Transverse colon (tissue), 4 donors: Measurements from ENCODE around the gene C11orf65. TPM values are rescaled to one million over a fixed set of nuclear protein-coding genes. Genes with fewer than 3 reads are reported as not detected.

ENCODE experiments used
- DNase-seq: peaks from one replicate; pipeline ENCODE4 v3.0.0-alpha.2; 2019
- H3K27ac ChIP-seq, 4 donors: fragments of 200-600 bp; sonication (generic); 2 replicates each; pipeline ENCODE4 v1.5.1; 2016 to 2018; ENCODE audit warnings: inconsistent platforms in 4 of 4
- H3K27me3 ChIP-seq: fragments of 200-600 bp; sonication (generic); 2 replicates; pipeline ENCODE4 v1.5.1; 2017; ENCODE audit warnings: inconsistent platforms
- H3K36me3 ChIP-seq, 4 donors: fragments of 200-600 bp; sonication (generic); 2 replicates each; pipeline ENCODE4 v1.5.1; 2017 to 2019; ENCODE audit warnings: inconsistent platforms in 4 of 4
- H3K4me1 ChIP-seq, 4 donors: fragments of 200-600 bp; sonication (generic); 2 replicates each; pipeline ENCODE4 v1.5.1; 2017 to 2020; ENCODE audit warnings: inconsistent platforms in 4 of 4
- H3K4me3 ChIP-seq, 4 donors: fragments of 200-600 bp; sonication (generic); 1 replicate in 1 of 4; 2 replicates in 3 of 4; pipeline versions ENCODE4 v1.5.1 to v1.6.1; 2017 to 2019; ENCODE audit warnings: inconsistent platforms in 4 of 4
- H3K9me3 ChIP-seq, 2 donors: fragments of 200-600 bp; sonication (generic); 2 replicates each; pipeline ENCODE4 v1.5.1; 2017 to 2019; ENCODE audit warnings: inconsistent platforms in 2 of 2
- EP300 ChIP-seq: sonication (generic); formaldehyde crosslinking; IDR thresholded peaks from one replicate; pipeline ENCODE4 v1.6.1; 2017; ENCODE audit warnings: antibody characterized with exemption, low read depth
- POLR2A ChIP-seq: fragments of 450-650 bp; IDR thresholded peaks from one replicate; pipeline ENCODE4 v1.6.1; 2016; ENCODE audit warnings: antibody characterized with exemption, mild to moderate bottlenecking, moderate library complexity
- POLR2AphosphoS5 ChIP-seq, 3 donors: sonication (generic); formaldehyde crosslinking; IDR thresholded peaks; one replicate each; pipeline ENCODE4 v1.6.1; 2016; ENCODE audit warnings: antibody characterized with exemption in 3 of 3
- WGBS, 2 donors: methylation state at CpG; one replicate each; pipeline ENCODE4 v1.1.5; 2018; ENCODE audit warnings: low coverage in 1 of 2; 5-methylcytosine and 5-hydroxymethylcytosine counted together
- in situ Hi-C, 4 donors: fragments of 200-750 bp; cut with MboI; loops; one replicate each; pipeline versions ENCODE4 v1.15.0 to v1.15.1; 2017; ENCODE audit warnings: low sequenced_read_pairs in 3 of 4, low pct_ligation_motif_present in 1 of 4, low pct_unique_long_range_greater_than_20kb in 1 of 4
- intact Hi-C: fragments of 100-400 bp; cut with DNase I; formaldehyde crosslinking; loops from one replicate; pipeline ENCODE4 v1.15.1; 2023; ENCODE audit warnings: low total_unique reads
- total RNA-seq, 4 donors: library from RNA; depleted of rRNA; stranded (reverse); fragments of >200 nt; gene quantifications; one replicate each; pipeline ENCODE4 v1.1.0, GENCODE V29; 2016
- TF ChIP-seq, protein P1 (sequence below), 5 experiments: fragments of 200-600 bp in 3 of 5; fragments of 450-650 bp in 2 of 5; sonication (generic) in 3 of 5; IDR thresholded peaks; 1 replicate in 2 of 5; 2 replicates in 3 of 5; pipeline ENCODE4 v1.5.1; 2016 to 2017; ENCODE audit warnings: antibody characterized with exemption in 5 of 5, inconsistent platforms in 3 of 5, mild to moderate bottlenecking in 2 of 5, moderate library complexity in 1 of 5

C11orf65 gene
- total RNA-seq, 4 donors from 2014 or later, result 1.1 TPM; not detected in 2

DNA sequence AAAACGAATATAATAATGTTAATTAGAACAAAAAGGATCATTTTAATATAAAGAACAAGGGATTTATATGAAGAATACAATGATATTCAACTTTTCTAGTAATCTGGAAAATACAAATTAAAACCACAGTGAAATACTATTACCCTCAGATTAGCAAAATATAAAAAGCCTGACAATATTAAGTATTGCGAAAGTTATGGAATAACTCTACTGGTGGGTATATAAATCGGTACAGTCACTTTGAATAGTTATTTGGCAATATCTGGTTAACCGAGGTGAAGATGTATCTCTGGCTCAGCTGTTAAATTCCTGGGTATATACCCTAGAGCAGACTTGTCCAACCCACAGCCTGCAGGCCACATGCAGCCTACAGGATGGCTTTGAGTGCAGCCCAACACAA, 125.7 kb downstream of the C11orf65 start:
- Histone ChIP-seq H3K4me3 (no peak overlapping the region), H3K27ac (no peak overlapping the region), H3K27me3 (no peaks in the 10 kb centered on the region), H3K4me1 (no peaks in the 10 kb centered on the region), H3K9me3 (no peaks in the 10 kb centered on the region), H3K36me3 (peaks cover 0 to 11% (median 2%) of the 10 kb centered on the region in 4 donors)
- intact Hi-C loops (loop anchor here (2.0 kb wide), 2 partner anchors 47 to 59 kb away; no protein-coding TSS in a partner anchor), in situ Hi-C loops (no loop called here)
- no peak for DNase-seq
- TF ChIP-seq, protein P1, sequence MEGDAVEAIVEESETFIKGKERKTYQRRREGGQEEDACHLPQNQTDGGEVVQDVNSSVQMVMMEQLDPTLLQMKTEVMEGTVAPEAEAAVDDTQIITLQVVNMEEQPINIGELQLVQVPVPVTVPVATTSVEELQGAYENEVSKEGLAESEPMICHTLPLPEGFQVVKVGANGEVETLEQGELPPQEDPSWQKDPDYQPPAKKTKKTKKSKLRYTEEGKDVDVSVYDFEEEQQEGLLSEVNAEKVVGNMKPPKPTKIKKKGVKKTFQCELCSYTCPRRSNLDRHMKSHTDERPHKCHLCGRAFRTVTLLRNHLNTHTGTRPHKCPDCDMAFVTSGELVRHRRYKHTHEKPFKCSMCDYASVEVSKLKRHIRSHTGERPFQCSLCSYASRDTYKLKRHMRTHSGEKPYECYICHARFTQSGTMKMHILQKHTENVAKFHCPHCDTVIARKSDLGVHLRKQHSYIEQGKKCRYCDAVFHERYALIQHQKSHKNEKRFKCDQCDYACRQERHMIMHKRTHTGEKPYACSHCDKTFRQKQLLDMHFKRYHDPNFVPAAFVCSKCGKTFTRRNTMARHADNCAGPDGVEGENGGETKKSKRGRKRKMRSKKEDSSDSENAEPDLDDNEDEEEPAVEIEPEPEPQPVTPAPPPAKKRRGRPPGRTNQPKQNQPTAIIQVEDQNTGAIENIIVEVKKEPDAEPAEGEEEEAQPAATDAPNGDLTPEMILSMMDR (IDR thresholded peaks at IDR 0.05), result no peak
- TF ChIP-seq POLR2AphosphoS5 (IDR thresholded peaks at IDR 0.05) (no peak), EP300 (no peak), POLR2A (no peak)
- WGBS, 2 donors, result 82 to 93% methylated on average over 4 of the region's 4 CpGs

DNA sequence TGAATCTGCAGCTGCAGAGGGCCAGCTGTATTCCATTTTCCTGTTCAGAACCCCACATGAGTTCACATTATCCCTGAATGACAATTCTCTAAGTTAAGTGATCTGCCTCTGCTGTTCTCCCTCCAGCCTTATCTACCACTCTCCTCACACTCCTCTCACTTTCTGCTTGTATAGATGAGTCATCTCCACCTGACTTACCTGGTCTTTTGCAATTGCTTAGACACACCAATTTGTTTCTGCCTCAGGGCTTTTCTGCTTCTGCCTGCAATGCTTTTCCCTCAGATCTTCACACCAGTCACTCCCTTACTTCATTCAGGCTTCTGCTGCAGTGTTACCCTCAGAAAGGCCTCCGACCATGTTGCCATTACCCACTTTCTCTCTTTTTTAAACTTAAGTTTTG, 126.4 kb downstream of the C11orf65 start:
- WGBS, 2 donors, result 94 to 100% methylated on average over 1 of the region's 1 CpG
- no peaks in the 10 kb centered on the region for H3K4me1 ChIP-seq
- peaks cover 0 to 17% (median 5%) of the 10 kb centered on the region in 4 donors for H3K36me3 ChIP-seq
- H3K4me3 ChIP-seq, result no peak overlapping the region
- no peaks in the 10 kb centered on the region for H3K9me3 ChIP-seq
- H3K27ac ChIP-seq, result no peak overlapping the region
- no peaks in the 10 kb centered on the region for H3K27me3 ChIP-seq
- intact Hi-C loops (loop anchor here (2.0 kb wide), 1 partner anchor 48 kb away; no protein-coding TSS in a partner anchor), in situ Hi-C loops (no loop called here)
- no peak for TF ChIP-seq POLR2AphosphoS5 (IDR thresholded peaks at IDR 0.05)
- no peak for TF ChIP-seq EP300
- TF ChIP-seq, protein P1 (IDR thresholded peaks at IDR 0.05), result no peak
- no peak for TF ChIP-seq POLR2A
- DNase-seq, result no peak

- no peak for DNase-seq
- Histone ChIP-seq H3K27ac (no peak overlapping the region), H3K9me3 (no peaks in the 10 kb centered on the region), H3K27me3 (no peaks in the 10 kb centered on the region), H3K36me3 (peaks cover 0 to 24% (median 7%) of the 10 kb centered on the region in 4 donors), H3K4me3 (no peak overlapping the region), H3K4me1 (no peaks in the 10 kb centered on the region)
- 90 to 95% methylated on average over 2 of the region's 2 CpGs for WGBS, 2 donors
- in situ Hi-C loops, result no loop called here
- TF ChIP-seq POLR2AphosphoS5 (IDR thresholded peaks at IDR 0.05) (no peak), POLR2A (no peak), EP300 (no peak)
- TF ChIP-seq, protein P1 (IDR thresholded peaks at IDR 0.05), result no peak
- intact Hi-C loops, result no loop called here
Observed at GRCh38 chr11:108338750-108339149, 128.6 kb downstream of the C11orf65 start.

- no peaks in the 10 kb centered on the region for H3K9me3 ChIP-seq
- no peak for DNase-seq
- H3K36me3 ChIP-seq, result peaks cover 0 to 62% (median 21%) of the 10 kb centered on the region in 4 donors
- in situ Hi-C loops, result no loop called here
- no peak overlapping the region for H3K4me3 ChIP-seq
- no peaks in the 10 kb centered on the region for H3K4me1 ChIP-seq
- WGBS, 2 donors, result 81 to 92% methylated on average over 2 of the region's 2 CpGs
- intact Hi-C loops, result no loop called here
- no peak overlapping the region for H3K27ac ChIP-seq
- TF ChIP-seq, protein P1 (IDR thresholded peaks at IDR 0.05), result no peak
- no peak for TF ChIP-seq POLR2AphosphoS5 (IDR thresholded peaks at IDR 0.05)
- no peak for TF ChIP-seq EP300
- no peak for TF ChIP-seq POLR2A
- no peaks in the 10 kb centered on the region for H3K27me3 ChIP-seq
Observed at GRCh38 chr11:108333403-108333899, 133.9 kb downstream of the C11orf65 start.

Other genes starting within 250 kb of the C11orf65 start
- 10 to 100 TPM; 10.5 to 19.5 (median 13.9) TPM for gene NPAT, start 244.9 kb downstream of the C11orf65 start, total RNA-seq
- 100 to 1,000 TPM in 2 of 4 donors, 10 to 100 TPM in 2; 31.7 to 135 (median 88.5) TPM for gene ATM, start 244.5 kb downstream of the C11orf65 start, total RNA-seq
- 1 to 10 TPM; 1.8 to 8.1 (median 6.9) TPM for gene POGLUT3, start 30.9 kb upstream of the C11orf65 start, total RNA-seq
- 10 to 100 TPM; 19.8 to 73.8 (median 33.2) TPM for gene EXPH5, start 126.2 kb upstream of the C11orf65 start, total RNA-seq
- gene DDX10, start 197.5 kb upstream of the C11orf65 start, total RNA-seq, result 10 to 100 TPM in 2 of 4 donors, 1 to 10 TPM in 2; 7.6 to 38.2 (median 12.6) TPM